ENCODE data around the gene IFIT5.
"Not testable (repeated sequence)": the region's sequence is repeated elsewhere in the genome, so short reads cannot be mapped to it uniquely, and the experiment has no call there.

The IFIT5 gene

DNA sequence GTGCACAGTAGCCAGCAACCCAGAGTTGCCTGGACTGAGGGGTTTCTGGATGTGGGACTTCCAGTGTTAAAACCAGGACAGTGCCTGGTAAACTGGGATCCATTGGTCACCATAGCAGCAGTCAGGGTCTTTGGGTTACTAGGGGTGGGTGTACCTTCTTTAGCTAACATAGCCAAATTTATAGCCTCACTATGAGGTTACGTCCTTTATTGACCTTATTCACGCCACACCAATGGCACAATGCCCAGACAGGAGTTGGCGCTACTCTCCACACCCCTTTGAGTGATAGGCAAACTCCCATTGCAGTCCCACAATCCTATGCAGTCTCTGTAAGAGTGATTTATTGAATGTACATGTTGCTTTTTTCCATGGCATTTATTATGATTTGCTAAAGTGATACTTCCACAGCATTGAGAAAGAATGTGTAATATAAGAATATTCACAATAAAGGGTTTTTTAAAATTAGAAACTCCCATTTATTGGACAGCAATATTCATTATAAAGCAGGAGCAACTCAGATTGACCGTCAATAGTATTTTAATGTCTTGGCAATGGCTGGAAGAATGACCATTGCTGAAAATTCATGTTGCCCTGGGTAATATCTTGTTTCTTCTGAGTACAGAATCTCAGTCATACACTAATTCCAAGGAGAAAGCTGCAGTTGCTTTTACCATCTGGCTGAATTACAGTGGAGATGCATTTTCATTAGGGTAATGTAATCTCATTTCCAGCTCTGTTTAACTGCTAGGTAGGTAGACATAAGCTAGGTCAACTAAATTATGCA is 26.1 kb downstream of the IFIT5 start:
- DNase-seq: no peak

DNA sequence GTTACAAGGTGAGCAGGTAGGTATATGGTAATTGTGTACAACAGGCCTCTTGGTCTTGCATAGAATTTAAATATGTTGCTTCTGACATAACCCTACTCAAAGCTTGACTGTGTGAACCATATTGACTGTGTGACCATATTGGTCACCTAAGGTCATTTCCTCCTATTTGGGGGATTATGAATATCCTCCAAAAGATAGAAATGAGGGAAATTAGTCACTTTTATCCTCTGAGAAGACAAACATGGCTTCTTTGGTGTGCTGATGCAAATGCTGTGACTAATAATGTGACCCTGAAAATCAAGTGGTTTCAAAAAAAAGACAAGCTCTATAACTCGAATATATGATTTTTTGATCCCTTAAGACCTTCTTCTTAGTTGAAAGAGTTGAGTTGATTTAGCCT is 27.9 kb downstream of the IFIT5 start:
- DNase-seq: no peak

DNA sequence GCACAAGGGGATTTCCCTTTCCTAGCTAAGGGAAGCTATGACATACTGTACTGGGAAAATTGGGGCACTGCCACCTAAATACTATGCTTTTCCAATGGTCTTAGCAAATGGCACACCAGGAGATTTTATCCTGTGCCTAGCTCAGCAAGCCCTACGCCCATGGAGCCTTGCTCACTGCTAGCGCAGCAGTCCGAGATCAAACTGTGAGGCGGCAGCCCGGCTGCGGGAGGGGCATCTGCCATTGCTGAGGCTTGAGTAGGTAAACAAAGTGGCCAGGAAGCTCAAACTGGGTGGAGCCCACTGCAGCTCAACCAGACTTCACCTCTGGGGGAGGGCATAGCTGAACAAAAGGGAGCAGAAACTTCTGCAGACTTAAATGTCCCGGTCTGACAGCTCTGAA is 30.5 kb downstream of the IFIT5 start:
- not testable (repeated sequence) for DNase-seq

DNA sequence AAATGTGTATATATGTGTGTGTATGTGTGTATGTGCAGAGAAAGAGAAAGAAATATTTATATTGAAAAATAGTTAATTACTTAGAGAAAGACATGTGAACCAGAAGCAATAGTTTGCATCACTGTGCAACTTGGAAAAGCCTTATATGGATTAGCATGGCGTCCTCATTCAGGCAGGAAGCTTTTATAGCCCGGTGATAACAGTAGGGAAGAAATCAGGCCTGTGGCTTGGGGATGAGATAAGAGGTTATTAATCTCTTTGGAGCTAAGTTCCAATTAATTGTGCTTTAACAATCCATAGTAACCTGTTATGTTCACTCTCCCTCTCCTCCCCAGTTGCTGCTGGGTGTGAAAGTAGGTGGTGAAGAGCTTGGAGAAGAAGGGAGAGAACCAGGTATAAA is 36.5 kb downstream of the IFIT5 start:
- no peak for DNase-seq

DNA sequence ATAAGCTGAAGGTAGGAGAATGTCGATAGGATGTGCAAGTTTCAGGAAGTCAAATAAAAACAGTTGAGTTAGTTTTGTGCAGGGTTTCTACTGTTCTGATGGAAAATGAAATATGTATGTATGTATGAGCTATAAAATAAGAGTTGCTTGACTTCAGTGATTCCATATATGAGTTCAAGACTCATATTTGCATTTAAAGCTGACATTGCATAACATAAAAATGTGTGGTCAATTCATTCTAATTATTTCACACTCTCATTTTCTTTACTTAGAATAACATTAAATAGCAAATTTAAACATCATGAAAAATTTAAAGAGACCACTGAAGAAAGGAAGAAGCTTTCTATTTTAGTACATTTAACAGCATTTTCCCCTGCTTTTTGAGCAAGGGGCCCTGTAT is 37.8 kb downstream of the IFIT5 start:
- DNase-seq: no peak

DNA sequence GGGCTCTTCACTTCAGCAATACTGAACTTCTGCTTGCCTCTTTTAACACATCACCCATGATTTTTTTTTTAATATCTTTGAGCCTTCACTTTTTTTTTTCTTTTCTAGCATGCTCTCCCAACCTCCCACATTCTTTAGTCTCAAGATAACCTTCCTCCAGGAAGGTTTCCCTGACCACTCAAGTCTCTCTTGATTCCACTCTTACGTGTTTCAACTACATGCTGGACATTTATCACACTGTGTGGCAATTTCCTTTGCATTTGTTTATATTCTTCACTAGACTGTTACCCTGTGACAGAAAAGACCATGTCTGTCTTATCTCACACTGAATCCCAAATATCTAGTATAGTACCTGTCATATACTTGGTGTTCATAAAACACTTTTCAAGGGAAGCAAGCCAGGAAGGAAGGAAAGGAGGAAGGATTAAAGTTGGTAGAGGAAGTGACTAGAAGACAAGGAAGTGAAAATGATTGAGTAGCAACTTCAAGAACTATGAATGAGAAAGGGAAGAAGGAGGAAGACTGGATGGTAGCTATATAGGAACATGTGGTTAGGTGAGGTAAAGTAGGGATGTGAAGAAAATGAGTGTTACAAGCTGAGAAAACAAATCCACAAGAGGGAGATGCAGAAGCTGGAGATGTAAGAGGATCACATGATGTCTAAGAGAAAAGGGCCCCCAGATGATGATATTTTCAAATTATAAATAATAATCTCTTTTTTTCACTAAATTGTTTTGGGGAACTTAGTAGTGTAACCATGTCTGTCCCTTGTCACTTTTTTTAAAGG is 40.4 kb downstream of the IFIT5 start:
- DNase-seq: no peak

DNA sequence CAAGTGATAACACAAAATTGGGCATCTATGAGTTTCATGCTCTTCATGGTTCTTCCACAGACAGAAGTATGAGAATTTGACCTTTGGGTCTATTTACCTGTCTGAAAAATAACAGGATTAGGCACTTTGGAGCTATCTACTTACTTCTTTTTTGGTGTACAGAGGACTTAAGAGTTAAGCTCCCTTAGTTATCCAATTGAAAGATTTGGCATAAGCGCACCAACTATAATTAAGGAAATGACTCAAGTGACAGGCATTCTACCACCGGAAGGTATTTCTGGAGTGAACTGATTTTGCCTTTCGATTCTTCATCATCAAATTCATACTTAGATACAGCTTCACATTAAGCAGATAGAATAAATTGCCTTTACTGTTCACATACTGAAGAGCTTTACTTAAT is 43.9 kb downstream of the IFIT5 start:
- no peak for DNase-seq

DNA sequence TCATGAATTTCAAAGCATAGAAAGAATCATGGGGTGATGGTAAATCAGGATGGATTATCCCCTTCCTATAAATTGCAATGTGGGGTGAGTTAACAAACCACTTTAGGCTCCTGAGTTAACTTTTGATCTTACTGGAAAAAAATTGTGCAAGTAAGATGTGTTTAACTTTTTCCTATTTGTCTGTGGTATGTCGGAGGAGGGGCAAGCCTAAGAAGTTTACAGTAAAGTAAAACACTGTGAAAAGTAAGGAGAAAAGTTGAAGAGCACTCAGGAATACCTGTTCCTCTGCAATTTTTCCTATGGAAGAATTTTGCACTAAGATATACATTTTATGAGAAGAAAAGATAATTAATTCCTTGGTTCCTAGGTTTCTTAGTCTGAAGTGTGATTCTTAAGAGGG is 44.4 kb downstream of the IFIT5 start:
- DNase-seq: no peak

DNA sequence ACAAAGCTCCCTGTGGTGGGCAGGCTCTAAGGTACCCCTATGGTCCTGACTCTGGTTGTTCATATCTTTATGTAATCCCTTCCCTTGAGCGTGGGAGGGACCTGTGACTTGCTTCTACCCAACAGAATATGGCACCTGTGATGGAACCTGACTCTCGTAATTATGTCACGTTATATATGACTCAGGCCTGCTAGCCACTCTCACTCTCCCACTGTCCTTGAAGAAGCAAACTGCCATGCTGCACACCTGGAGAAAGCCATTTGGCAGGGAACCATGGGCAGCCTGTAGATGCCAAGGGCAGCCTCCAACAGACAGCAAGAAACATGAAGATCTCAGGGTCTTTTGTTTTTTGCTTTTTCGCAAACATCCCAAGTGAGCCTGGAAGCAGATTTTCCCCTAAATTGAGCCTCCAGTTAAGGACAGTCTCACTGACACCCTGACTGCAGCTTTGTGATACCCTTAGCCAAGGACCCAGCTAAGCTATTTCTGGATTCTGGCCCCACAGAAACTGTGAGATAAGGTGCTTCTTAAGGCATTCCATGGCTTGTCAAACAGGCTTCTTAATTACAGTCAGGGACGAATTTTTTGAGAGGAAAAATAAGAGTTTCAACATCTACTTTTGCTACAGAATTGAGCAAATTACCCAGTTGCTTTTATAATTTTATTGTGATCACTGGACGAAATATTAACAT is 49.6 kb downstream of the IFIT5 start:
- DNase-seq: no peak

DNA sequence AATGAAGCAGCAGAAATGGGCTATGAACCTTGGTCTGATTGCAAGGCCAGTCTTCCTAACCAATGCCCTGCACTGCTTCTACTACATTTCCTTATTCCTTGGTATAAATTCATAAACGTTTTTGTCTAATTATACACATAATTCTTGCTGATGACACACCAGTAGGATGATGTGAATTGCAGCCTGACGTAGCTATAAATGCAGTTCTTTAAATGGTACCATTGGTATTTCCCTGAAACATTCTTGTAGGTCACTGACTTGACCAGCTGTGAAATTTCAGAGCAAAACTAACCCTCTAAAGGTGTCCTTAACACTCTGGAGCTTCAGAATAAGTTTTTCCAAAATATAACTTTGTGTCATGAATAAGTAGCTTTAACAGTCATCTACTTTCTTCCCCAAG is 50.8 kb downstream of the IFIT5 start:
- no peak for DNase-seq

DNA sequence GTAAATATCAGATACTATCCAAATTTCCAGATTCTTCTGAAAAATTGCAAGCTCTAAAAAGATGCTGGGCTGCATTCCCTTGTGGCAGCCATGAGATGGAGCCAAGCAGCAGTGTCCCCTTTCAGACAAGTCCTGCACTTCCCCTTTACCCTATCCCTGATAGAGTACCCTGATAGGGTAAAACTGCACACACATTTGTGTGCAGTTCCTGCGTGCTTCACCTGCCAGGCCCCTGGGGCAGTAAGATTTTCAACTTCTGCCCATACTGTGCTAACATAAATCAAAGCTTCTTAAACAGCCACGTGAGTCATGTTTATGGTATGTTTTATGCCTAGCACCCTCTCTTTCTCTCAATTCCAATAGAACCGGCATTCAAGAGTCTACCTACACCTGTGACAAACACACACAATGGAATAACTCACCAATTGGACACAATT is 52.2 kb downstream of the IFIT5 start:
- no peak for DNase-seq

DNA sequence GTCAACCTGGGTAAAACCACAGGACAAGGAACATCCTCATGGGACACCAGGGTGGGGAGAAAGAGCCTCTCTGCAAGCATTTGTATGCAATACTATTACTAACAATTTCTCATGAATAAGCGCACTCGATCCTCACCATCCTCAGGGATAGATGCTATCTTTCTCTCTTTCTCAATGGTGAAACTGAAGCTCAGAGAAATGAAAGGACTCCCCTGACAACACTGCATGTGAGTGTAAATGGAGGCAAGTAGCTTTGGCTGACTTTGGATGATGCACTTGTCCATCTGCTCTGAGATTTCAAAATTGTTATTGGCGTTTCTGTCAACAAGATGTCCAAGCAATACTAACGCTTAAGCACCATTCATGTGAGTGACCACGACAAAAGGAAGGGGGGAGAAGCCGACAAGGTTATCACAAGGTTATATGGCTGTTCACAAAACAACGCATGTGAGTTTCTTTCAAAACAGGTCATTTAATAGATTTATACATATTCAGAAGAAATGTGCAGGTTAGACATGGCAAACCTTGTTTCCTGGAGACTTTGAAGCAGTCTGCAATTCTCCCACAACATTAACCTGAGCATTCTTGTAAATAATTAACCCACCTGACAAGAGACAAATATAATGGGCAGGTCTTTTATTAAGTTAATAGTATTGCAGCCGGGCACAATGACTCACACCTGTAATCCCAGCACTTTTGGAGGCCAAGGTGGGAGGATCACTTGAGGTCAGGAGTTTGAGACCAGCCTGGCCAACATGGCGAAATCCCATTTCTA is 54.0 kb downstream of the IFIT5 start:
- no peak for DNase-seq

DNA sequence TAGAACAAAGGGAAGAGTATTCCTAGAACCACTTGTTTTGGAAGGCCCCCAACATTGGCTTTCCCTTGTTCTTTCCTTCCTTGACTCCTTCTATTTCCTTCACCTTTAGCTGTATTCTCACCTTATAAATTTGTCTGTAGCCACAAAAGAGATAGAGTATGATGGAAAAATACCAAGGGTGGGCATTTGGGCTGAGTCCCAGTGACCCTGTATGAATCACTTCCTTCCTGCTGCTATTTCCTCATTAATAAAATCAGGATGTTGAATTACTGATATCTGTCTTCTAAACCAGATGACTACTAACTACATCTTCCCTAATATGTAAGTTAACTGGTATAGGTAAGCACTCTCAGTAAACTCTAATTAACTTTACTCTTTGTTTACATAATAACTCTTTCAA is 55.1 kb downstream of the IFIT5 start:
- DNase-seq: no peak

Measured in activated effector memory CD4-positive, alpha-beta T cell treated with Interleukin-2 at 50 U/mL for 16 hours (primary cell).